NCI-H1436 (cell line): Measurements from ENCODE around the gene MCF2L.
A peak's percentile ranks its signal among the peaks of the same experiment; 100 is the strongest.

Experiments
- DNase-seq: peaks from one replicate; lab custom pipeline; 2025; lab: John Stamatoyannopoulos, UW

Gene MCF2L

DNA sequence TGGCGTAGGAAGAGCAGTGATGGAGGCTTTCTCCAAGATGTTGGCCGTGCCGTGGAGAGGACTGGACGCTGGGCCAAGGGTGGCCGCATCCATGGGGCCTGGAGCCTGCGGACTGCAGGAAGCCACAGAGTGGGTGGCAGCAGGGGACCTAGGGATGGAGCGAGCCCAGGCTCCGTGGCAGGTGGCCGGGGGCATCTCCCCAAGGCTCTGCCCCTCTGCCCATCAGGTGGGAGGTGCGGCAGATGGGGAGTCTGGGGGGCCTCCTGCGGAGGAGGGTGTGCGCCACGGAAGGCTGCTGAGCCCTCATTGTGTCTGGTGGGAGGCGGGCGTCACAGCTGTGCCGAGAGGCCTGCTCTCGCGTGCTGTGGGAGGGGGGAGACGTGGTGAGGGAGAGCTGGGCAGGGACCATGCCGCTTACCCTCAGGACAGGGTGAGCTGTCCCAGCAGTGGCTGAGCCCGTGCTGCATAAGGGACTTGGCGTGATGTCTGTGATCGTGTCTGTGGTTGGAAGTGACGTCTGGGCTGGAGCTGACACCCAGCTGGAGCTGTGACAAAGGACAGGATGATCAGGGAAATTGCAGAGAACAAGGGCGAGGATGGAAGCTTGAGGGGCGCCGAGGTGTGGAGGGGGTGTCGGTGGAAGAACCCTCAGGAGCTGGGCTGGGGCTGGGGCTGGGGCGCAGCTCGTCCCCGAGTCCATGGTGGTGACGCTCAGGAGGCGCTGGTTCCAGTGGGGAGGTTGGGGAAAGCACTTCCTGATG, 13.4 kb downstream of the MCF2L start:
- no peak for DNase-seq

GRCh38 chr13:112983042-112983305, 14.0 kb downstream of the MCF2L start:
- DNase-seq = no peak

GRCh38 chr13:112983428-112984196, 14.6 kb downstream of the MCF2L start:
- no peak for DNase-seq

- DNase-seq = no peak
Observed at GRCh38 chr13:112984501-112984900, 15.5 kb downstream of the MCF2L start.

DNA sequence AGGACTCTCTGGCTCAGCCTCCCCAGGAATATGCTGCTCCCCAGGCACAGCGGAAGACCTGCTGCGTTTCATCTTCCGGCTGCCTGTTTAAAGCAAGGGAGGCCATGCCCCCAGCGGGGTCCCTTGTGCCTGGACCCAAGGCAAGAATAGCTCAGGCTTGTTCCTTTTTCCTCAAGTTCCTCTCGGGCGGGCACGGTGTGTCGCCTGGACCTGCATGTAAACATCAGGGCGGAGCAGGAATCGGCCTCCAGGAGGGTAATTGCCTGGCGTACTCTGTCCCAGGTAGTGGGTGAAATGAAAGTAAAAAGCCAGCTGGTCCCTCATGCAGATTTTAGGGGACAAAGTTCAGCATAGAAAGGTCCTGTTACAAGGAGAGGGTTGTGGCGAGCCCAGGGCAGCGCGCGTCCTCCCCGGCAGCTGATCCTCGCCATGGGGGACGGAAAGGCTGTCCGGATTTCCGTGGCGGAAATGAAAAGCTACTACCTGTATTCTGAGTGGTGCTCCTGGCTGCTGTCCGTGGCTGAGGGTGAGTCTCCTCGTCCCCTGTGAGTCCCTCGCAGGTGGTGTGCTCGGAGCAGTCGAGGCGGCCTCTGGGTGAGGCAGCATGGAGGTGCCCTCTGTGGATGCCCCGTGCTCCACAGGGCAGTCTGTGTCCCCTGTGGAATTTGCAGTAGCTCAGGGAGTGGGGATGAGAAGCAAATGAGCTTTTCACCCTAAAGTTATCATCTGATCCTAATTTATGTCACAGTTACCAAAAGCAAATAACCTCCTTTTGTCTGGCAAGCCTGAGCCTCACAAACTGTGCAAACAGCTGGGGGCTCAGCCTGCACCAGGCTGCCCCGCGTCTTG, 16.2 kb downstream of the MCF2L start:
- no peak for DNase-seq

DNA sequence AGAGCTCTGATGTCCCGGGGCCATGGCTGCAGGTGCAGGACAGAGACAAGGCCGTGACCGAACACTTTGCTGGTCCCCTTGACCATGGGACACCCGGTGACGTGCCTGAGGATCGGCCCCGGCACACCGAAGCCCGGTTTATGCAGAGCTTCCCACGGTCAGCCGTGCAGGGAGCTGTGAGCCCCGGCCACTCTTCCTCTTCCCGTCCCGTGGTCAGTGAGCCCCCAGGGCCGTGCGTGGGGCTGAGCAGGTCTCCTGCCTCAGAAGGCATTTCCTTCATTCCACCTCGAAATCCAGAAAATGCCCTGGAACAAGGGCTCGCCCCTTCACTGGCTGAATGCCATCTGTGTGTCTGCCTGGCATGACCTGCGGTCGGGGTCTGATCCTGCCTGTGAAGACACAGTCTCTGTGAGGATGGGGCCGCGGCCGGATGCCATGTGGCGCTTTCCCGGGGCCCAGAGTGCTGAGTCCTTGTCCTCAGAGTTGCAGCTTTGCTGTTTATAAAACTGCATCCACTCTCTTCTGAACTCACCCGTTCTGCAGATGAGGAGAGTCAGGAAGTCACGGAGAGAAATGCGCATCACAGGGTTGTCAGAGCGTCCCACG, 16.9 kb downstream of the MCF2L start:
- DNase-seq = no peak

- no peak for DNase-seq
Observed at GRCh38 chr13:112986470-112986869, 17.5 kb downstream of the MCF2L start.

DNA sequence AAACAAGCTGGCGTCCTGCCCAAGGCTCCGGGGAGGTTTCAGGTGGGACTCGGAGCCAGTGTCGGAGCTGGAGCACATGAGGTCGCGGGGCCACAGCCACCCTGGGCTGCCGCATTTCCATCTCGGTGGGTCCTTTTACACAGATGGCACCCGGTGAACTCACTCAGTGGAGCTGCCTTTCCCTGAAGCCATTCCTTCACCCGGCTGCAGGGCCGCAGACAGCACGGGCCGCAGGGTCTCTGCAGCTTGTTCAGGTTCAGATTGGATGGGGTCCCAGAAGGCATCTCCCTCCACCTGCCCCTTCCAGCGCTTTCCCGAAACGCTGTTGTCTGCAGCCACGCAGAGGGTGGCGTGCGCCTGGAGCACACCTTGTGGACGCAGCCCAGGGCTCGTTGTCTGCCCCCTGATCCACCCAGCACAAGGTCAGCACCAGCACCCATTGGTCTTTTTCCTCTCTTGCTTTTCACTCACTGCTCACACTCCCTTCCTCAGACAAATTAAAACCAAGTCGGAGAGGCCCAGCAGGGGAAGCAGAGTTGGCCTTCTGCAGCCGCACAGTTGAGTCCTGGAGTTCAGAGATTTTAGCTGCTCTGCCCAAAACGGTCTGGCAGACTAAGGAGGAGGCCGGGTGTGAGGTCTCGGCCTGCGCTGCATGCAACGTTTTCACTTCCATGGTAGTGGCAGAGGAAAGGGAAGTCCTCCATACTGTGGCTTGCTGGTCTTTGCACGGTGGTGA, 18.1 kb downstream of the MCF2L start:
- DNase-seq = no peak

- DNase-seq = no peak
Observed at GRCh38 chr13:112987682-112988024, 18.6 kb downstream of the MCF2L start.

GRCh38 chr13:112990783-112991182, 21.8 kb downstream of the MCF2L start:
- peak; percentile 84 for DNase-seq

GRCh38 chr13:112991609-112992008, 22.6 kb downstream of the MCF2L start:
- DNase-seq = no peak

GRCh38 chr13:112992931-112993680, 24.1 kb downstream of the MCF2L start:
- no peak for DNase-seq

GRCh38 chr13:112994084-112994780, 25.2 kb downstream of the MCF2L start:
- DNase-seq = no peak

DNA sequence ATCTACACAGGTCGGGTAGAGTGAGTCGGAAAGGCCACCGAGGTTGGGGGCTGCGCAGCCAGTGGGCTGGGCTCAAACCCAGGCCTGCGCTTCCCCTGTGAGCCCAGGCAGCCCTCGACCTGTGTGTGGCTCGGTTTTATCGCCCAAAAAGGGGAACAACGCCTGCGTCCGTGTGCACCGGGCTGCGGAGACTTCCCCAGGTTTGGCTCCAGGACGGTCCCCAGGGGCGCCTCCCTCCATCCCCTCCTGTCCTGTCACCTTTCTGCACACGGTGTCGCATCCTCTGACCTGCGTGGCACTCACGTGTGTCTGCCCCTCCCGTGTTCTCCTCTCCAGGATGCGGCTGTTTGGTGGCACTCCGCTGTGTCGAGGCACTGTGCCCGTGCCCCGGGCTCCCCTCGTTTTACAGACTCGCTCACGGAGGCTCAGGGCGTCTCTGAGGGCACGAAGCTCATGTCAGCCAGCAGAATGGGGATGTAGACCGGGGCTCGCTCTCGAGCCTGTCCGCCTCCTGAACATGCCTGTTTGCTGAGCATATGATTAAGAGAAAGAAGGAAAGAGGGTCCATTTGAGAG, 25.9 kb downstream of the MCF2L start:
- DNase-seq = no peak

DNA sequence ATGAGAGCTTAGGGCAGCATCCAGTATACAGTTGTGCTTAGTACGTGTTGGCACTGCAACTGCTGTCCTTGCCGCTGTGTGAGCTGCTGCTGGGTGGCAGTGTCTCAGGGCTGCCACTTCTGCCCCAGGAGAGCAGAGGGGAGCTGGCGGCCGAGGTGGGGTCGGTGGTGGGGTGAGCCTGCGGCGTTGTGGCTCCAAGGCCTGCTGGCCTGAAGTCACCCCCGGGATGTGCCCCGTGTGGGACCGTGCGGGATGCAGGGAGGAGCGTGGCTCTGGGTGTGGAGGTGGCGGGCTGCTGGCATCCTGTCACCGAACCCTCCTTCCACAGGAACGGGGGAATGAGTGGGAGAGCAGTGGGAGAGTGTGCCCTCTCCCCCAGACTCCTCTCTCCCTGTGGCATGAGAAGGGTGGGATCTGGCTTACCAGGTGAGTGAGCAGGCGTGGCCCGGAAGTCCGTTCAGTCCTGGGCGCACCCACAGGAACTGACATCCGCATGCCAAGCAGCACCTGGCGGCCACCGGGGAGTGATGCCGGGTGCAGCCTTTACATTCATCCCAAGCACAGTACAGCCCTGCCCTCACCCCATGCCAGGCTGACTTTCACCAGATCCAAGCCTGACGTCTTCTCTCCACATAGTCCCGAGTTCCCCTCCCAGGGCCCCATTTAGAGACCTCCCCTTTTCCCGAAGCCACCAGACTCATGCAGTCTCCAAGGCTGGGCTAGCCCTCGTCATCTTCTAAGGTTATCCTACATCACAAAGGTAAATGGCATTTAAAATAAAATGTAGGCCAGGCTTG, 26.6 kb downstream of the MCF2L start:
- peak; percentile 70 for DNase-seq

DNA sequence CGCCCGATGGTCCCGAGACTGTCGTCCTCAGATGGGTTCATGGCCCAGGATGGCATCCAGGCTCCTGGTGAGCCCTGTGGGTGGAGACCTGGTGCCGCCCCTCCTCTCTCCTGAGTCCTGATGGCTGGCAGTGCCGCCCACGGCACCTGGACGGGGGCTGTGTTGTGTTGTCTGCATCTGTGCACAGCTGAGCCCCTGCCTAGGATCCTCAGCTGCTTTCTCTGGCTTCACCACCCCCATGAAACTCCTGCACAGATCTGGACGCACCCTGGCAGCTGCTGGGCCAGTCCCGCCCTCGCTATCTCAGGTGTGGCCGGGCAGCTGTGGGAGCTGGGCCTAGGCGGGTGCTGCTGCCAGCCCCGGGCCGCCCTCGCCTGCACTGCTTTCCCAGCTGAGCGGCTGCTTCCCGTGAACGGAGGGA, 27.7 kb downstream of the MCF2L start:
- DNase-seq = no peak

DNA sequence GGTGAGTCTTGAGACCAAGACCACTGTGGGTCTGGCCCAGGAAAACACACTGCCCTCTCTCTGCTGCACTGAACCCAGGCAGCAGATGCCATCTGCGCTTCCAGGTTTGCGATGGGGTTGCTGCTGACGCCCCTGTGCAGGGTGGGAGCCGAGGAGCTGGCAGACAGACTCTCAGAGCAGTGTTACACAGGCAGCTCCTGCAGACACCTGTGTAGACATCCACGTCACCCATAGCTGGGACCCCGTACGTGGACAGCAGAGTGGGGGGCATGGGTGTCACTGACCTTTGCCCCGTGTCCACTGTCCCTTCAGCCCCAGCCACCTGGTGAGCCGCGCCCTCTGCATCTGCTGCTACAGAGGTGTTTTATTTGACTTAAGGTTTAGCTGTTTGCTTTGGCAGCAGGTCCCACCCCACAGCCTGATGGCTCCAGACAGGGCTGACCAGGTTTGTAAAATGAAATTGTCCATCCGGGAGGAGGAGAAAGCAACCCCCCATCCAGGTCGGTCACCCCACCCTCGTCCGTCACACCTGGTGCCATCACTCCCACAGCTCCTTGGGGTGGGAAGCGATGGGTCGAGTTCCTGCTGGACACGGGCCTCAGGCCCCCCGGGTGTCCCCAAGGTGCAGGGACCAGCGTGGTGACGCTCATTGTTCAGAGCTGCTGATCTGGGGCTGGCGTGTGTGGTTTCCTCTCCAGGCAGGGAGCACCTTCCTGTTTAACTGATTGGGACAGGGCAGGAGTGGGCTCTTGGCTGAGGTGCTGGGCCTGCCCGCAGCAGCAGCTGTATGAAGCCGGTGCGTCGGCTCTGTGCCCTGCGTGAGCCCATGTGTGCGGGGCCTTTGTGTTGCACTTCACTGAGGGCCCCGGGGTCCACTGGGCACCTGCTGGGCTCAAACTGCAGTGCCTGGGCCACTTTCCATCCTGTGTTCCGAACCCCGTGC, 28.4 kb downstream of the MCF2L start:
- DNase-seq = no peak
